ENCODE results near the gene HIRA.

- TF ChIP-seq POLR2AphosphoS5 (IDR thresholded peaks at IDR 0.05) (no peak), CTCF (IDR thresholded peaks at IDR 0.05 in 8 of 11, conservative IDR thresholded peaks at IDR 0.05 in 3 of 11) (no peak)
Measured at GRCh38 chr22:19469421-19469820, 37.9 kb upstream of the HIRA start.
